NB4 (cell line): ENCODE measurements around the gene IL1R2.

Experiments used
- DNase-seq: peaks from one replicate; pipeline ENCODE4 v3.0.0; 2010; ENCODE audit warnings: low read depth
- H3K4me3 ChIP-seq: one replicate; pipeline ENCODE4 v1.5.1; 2011; ENCODE audit warnings: mild to moderate bottlenecking, low read depth, low read length, moderate library complexity
- MYC ChIP-seq: IDR thresholded peaks from 2 replicates; pipeline ENCODE4 v1.6.1; 2011; ENCODE audit warnings: low read depth, low read length
- POLR2A ChIP-seq: IDR thresholded peaks from 2 replicates; pipeline ENCODE4 v1.6.1; 2011; ENCODE audit warnings: mild to moderate bottlenecking; ENCODE audit not compliant: insufficient read length; ENCODE audit errors: extremely low read depth
- TF ChIP-seq, protein P1 (sequence below): IDR thresholded peaks from 2 replicates; pipeline ENCODE4 v1.6.1; 2011; ENCODE audit warnings: low read depth, low read length
- TF ChIP-seq, protein P2 (sequence below): IDR thresholded peaks from one replicate; pipeline ENCODE4 v1.5.1; 2012; ENCODE audit warnings: low read depth, low read length

IL1R2 gene

DNA sequence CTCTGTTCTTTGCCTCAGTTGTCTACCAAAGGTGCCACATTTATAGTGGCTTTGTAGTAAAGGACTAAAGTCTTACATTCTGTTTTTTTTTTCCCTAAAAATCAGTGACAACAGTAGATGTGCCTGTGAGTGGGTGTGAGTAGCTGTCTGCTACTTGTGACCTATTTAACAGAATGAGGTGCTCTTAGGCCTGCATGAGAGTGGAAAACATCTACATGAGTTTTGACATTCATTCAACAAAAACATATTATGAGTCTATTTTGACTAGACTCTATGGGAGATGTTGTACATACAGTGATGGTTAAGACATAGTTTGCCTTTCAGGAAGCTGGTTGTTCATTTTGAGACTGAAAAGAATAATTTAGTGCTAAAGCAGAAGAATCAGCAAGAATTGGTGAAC is 36.7 kb downstream of the IL1R2 start:
- TF ChIP-seq POLR2A (no peak), MYC (no peak)
- TF ChIP-seq, protein P1, sequence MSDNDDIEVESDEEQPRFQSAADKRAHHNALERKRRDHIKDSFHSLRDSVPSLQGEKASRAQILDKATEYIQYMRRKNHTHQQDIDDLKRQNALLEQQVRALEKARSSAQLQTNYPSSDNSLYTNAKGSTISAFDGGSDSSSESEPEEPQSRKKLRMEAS = no peak
- TF ChIP-seq, protein P2, sequence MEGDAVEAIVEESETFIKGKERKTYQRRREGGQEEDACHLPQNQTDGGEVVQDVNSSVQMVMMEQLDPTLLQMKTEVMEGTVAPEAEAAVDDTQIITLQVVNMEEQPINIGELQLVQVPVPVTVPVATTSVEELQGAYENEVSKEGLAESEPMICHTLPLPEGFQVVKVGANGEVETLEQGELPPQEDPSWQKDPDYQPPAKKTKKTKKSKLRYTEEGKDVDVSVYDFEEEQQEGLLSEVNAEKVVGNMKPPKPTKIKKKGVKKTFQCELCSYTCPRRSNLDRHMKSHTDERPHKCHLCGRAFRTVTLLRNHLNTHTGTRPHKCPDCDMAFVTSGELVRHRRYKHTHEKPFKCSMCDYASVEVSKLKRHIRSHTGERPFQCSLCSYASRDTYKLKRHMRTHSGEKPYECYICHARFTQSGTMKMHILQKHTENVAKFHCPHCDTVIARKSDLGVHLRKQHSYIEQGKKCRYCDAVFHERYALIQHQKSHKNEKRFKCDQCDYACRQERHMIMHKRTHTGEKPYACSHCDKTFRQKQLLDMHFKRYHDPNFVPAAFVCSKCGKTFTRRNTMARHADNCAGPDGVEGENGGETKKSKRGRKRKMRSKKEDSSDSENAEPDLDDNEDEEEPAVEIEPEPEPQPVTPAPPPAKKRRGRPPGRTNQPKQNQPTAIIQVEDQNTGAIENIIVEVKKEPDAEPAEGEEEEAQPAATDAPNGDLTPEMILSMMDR = no peak
- H3K4me3 ChIP-seq = no peak overlapping the region
- DNase-seq = no peak

DNA sequence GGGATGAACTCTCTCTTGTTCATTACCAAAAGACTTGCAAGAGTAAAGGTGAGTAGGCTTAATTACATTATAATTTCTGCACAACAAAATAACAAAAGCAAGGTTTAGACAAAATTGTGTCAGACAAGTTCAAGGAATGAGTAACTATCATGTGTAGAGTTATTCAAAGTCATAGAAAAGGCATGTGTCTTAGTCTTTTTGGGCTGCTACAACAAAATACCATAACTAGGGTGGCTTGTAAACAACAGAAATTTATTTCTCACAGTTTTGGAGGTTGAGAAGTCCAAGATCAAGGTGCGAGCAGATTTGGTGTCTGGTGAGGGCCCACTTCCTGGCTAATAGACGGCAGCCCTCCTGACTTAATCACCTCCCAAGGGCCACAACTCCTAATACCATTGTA is 37.6 kb downstream of the IL1R2 start:
- H3K4me3 ChIP-seq = no peak overlapping the region
- TF ChIP-seq, protein P2 = no peak
- TF ChIP-seq, protein P1 = no peak
- TF ChIP-seq POLR2A (no peak), MYC (no peak)
- DNase-seq = no peak

DNA sequence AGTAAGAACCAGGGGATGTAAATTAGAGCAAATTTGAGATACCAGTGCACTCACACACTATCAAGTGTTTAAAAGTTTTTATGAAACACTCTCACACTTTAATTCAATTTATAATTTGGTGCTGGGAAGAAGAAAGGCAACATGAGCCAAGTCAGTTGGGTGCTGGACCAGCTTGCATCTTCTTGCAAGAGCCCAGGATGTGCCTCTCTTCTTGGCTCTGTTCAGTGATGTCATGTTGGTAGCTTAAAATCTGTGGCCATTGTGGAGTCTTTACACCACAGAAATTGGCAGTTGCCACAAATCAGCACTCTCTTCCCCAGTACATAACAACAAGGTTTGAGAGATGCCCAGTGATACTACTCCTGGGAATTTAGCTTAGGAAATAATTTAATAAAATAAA is 38.2 kb downstream of the IL1R2 start:
- no peak for DNase-seq
- TF ChIP-seq MYC = no peak
- TF ChIP-seq, protein P2 = no peak
- TF ChIP-seq, protein P1 = no peak
- TF ChIP-seq POLR2A = no peak

DNA sequence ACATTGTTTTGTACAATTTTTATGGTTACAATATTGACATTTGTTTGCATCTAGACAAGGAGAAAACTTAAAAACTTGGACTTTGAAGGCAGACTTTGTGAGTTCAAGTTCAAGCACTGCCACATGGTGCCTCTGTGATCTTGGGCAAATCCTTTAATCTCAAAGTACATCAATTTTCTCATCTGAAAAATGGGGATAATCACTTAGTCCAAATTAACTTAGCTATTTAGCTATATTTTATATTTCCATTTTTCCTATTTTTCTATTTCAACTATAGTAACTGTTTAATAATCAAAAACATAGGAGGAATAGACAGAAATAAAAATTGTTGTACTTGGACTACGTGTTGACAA is 38.7 kb downstream of the IL1R2 start:
- no peak overlapping the region for H3K4me3 ChIP-seq
- no peak for DNase-seq
- TF ChIP-seq POLR2A (no peak), MYC (no peak)
- TF ChIP-seq, protein P1 = no peak
- TF ChIP-seq, protein P2 = no peak

More for the DNA sequence above, 38.2 kb downstream of the IL1R2 start:
- H3K4me3 ChIP-seq = no peak overlapping the region

DNA sequence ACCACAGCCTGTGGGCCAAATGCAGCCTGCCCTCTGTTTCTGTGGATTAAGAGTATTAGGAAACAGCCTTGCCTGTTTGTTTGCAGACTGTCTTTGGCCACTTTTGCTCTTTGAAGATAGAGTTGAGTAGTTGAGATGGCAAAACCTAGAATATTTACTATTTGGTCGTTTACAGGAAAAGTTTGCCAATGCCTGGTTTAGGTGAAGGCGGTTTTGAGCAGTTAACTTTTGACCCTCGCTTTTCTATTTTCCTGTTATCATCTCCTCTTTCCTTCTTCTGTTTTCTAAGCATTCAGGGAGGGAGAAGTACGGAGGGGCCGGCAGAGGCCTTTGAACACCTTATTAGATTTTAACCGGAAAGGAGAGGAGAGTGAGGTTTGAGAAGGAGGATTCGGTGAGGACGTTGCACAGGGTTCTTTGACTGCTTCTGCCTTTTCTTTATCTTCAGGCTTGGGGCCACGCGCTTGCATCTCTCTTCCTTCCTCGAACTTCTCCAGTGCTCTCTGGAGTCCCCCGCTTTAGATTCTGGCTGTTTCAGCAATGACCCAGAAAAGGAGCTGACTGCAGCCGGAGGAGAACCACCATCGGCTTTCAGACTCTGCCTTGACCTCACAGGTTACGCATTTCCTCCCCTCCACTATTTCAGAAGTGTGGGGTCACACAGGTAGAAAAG is 39.2 kb downstream of the IL1R2 start:
- H3K4me3 ChIP-seq = no peak overlapping the region
- TF ChIP-seq, protein P1 = no peak
- TF ChIP-seq POLR2A (no peak), MYC (no peak)
- TF ChIP-seq, protein P2 = no peak
- peak; percentile 35 for DNase-seq
